Left lung (tissue), 10 donors: ENCODE results near the gene OLAH. TPM values are rescaled to one million over a fixed set of nuclear protein-coding genes. Genes with fewer than 3 reads are reported as not detected.

ENCODE experiments used
- ATAC-seq: fragments of 200-7000 bp; cut with Tn5 transposase; one replicate; pipeline ENCODE4 v1.9.1; 2020; ENCODE audit warnings: moderate library complexity
- DNase-seq, 4 donors: peaks; one replicate each; pipeline ENCODE4 v3.0.0-alpha.2; 2013 to 2020
- H3K27ac ChIP-seq, 2 donors: fragments of 200-600 bp; sonication (generic) in 1 of 2; one replicate each; pipeline versions ENCODE4 v1.5.0 to v1.8.0; 2020 to 2021
- H3K27me3 ChIP-seq, 2 donors: fragments of 200-600 bp; sonication (generic) in 1 of 2; one replicate each; pipeline versions ENCODE4 v1.5.0 to v1.8.0; 2020 to 2021
- H3K36me3 ChIP-seq, 2 donors: fragments of 200-600 bp; sonication (generic) in 1 of 2; one replicate each; pipeline versions ENCODE4 v1.5.0 to v1.8.0; 2020 to 2021
- H3K4me1 ChIP-seq, 2 donors: fragments of 200-600 bp; one replicate each; pipeline ENCODE4 v1.8.0; 2021
- H3K4me3 ChIP-seq, 2 donors: fragments of 200-600 bp; sonication (generic) in 1 of 2; one replicate each; pipeline versions ENCODE4 v1.5.0 to v1.8.0; 2020 to 2021; ENCODE audit warnings: mild to moderate bottlenecking in 1 of 2
- H3K9me3 ChIP-seq, 2 donors: fragments of 200-600 bp; sonication (generic) in 1 of 2; one replicate each; pipeline versions ENCODE4 v1.5.0 to v1.8.0; 2020 to 2021
- CTCF ChIP-seq, 2 donors: fragments of 200-600 bp; sonication (generic) in 1 of 2; IDR thresholded peaks; one replicate each; pipeline versions ENCODE4 v1.5.0 to v1.8.0; 2021; ENCODE audit warnings: antibody characterized with exemption in 2 of 2
- intact Hi-C, 2 donors: fragments of 100-400 bp; cut with DNase I; formaldehyde crosslinking; loops; one replicate each; pipeline versions ENCODE4 v1.11.2 to v1.14.2; 2022
- polyA plus RNA-seq, 6 donors: library from polyadenylated mRNA; unstranded; fragments of 120-200 nt; gene quantifications; one replicate each; pipeline ENCODE4 v1.2.1, GENCODE V29; 2013; ENCODE audit not compliant: insufficient read length in 6 of 6
- total RNA-seq, 2 donors: library from RNA; stranded (reverse); fragmentation: NEBNext Ultra II Directional; extraction: Animal tissue kit (Norgen Biotek cat#: 25700); gene quantifications; one replicate each; pipeline ENCODE4 v1.2.1, GENCODE V29; 2021
- donor health status: DM: no; HTN: yes; CAD: no.
- donor health status: DM: no; HTN: no; CAD: no.

The OLAH gene
- total and polyA plus RNA-seq, 8 donors, result 0.08 to 19.0 (median 0.34) TPM; not detected in 3

GRCh38 chr10:15091418-15091817, 47.7 kb downstream of the OLAH start:
- intact Hi-C loops, result no loop called here
- Histone ChIP-seq H3K4me1 (peaks cover 0 to 16% of the 10 kb centered on the region in 2 donors), H3K36me3 (no peaks in the 10 kb centered on the region), H3K9me3 (no peaks in the 10 kb centered on the region), H3K4me3 (no peak overlapping the region), H3K27ac (no peak overlapping the region), H3K27me3 (peaks cover 0 to 22% of the 10 kb centered on the region in 2 donors)
- TF ChIP-seq CTCF (IDR thresholded peaks at IDR 0.05), result no peak
- DNase-seq (no peak), ATAC-seq (no peak)

DNA sequence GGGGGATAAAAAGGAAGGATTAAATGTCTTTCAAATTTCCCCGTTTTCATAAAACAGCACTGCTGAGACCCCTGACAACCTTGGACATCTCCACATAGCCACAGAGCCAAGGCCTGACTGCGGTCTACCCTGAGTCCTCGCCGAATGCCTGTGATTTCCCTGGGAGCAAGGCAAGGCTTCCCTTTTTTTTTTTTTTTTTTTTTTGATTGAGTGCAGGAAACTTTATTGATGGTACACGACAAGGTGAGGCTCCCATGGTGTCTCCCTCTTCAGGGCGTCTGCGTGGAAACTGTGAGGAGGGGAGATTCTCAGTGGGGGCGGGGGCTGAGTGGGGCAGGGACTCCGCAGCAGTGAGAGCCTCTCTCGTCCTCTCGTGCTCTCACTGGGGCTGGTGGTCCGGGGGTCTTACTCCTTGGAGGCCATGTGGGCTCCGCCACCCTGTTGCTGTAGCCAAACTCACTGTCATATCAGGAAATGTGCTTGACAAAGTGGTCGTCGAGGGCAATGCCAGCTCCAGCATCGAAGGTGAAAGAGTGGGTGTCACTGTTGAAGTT, 49.2 kb downstream of the OLAH start:
- no peak for DNase-seq
- intact Hi-C loops, result no loop called here
- no peak overlapping the region for H3K4me3 ChIP-seq
- H3K27me3 ChIP-seq, result peaks cover 0 to 14% of the 10 kb centered on the region in 2 donors
- peaks cover 0 to 22% of the 10 kb centered on the region in 2 donors for H3K4me1 ChIP-seq
- no peaks in the 10 kb centered on the region for H3K9me3 ChIP-seq
- no peaks in the 10 kb centered on the region for H3K36me3 ChIP-seq
- no peak for TF ChIP-seq CTCF (IDR thresholded peaks at IDR 0.05)
- ATAC-seq, result no peak
- no peak overlapping the region for H3K27ac ChIP-seq

GRCh38 chr10:15096661-15097010, 52.9 kb downstream of the OLAH start:
- H3K4me1 ChIP-seq, result peaks cover 10 to 34% of the 10 kb centered on the region in 2 donors
- peak overlapping the region; percentile 93 to 97 for H3K27ac ChIP-seq
- intact Hi-C loops, result no loop called here
- peaks cover 0 to 7% of the 10 kb centered on the region in 2 donors for H3K36me3 ChIP-seq
- no peaks in the 10 kb centered on the region for H3K27me3 ChIP-seq
- no peak for DNase-seq
- ATAC-seq, result peak; percentile 25
- peak overlapping the region; percentile 71 to 95 for H3K4me3 ChIP-seq
- no peaks in the 10 kb centered on the region for H3K9me3 ChIP-seq
- no peak for TF ChIP-seq CTCF (IDR thresholded peaks at IDR 0.05)

DNA sequence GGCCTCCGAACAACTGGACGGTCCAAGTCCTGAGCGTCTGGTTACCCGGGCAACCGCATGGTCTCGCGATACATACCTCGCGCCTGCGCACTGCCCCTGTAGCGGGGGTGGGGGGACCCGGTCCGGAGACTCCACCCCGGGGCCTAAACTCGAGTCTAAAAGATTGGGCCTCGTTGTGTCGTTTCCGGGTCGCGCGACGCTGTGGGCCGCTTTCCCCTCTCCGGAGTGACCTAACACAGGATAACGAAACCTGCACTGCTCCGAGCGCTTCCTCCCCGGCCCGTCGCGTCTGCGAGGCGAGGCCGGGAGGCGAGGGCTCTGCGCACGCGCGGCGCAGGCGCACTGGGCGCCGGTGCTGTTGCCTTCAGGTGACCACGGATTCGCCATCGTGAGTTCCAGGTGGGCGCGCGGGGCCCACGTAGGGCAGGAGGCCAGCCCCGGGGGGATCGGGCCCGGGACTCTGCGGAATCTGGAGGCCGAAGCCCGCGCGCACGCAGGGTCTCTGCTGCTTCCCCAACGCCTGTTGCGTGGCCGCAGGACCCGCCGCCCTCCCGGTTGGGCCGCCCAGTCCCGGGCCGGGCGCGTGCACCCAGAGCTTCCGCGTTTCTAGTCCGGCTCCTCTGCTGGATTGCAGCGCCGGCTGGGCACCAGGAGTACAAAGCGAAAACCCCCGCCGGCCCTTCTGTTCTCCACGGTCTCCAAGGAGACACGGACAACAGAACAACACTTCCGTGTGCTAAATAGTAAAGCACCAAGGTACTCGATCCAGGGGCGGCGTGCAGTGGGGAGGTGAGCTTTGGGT, 53.5 kb downstream of the OLAH start, which contains the start of gene RPP38:
Gene RPP38, plus strand, starts transcription at position 345 of the 802 bp plus-strand sequence. CDS start 5,960 bp downstream, outside the sequence.
- ATAC-seq (peak; percentile 96), DNase-seq (peak; percentile 97 to 98 (median 98))
- Histone ChIP-seq H3K27ac (peak within 1 kb of the TSS; percentile 93 to 97), H3K27me3 (no peaks in the 10 kb centered on the region), H3K4me3 (peak within 1 kb of the TSS; percentile 71 to 95), H3K36me3 (peaks cover 0 to 13% of the 10 kb centered on the region in 2 donors), H3K9me3 (no peaks in the 10 kb centered on the region), H3K4me1 (peaks cover 10 to 34% of the 10 kb centered on the region in 2 donors)
- intact Hi-C loops, result no loop called here
- TF ChIP-seq CTCF (IDR thresholded peaks at IDR 0.05), result no peak

- Histone ChIP-seq H3K36me3 (peaks cover 0 to 40% of the 10 kb centered on the region in 2 donors), H3K9me3 (no peaks in the 10 kb centered on the region), H3K4me1 (peaks cover 10 to 34% of the 10 kb centered on the region in 2 donors), H3K27me3 (no peaks in the 10 kb centered on the region), H3K27ac (no peak overlapping the region), H3K4me3 (no peak overlapping the region)
- TF ChIP-seq CTCF (IDR thresholded peaks at IDR 0.05), result no peak
- ATAC-seq, result no peak
- intact Hi-C loops, result no loop called here
- no peak for DNase-seq
These were observed 56.1 kb downstream of the OLAH start for GRCh38 chr10:15099886-15100285.
